Stomach (tissue), 9 donors: ENCODE measurements around the gene MT1F. TPM values are rescaled to one million over a fixed set of nuclear protein-coding genes. Genes with fewer than 3 reads are reported as not detected.
"Not testable (repeated sequence)": the region's sequence is repeated elsewhere in the genome, so short reads cannot be mapped to it uniquely, and the experiment has no call there.

ENCODE experiments used
- DNase-seq, 2 donors: peaks; one replicate each; pipeline versions ENCODE4 v3.0.0 to v3.0.0-alpha.2; 2013 to 2019
- H3K27ac ChIP-seq, 5 donors: fragments of 200-600 bp in 4 of 5; sonication (generic) in 4 of 5; one replicate each; pipeline ENCODE4 v1.5.1; 2013 to 2019; ENCODE audit warnings: mild to moderate bottlenecking in 1 of 5, moderate library complexity in 1 of 5
- H3K27me3 ChIP-seq, 3 donors: fragments of 200-600 bp; sonication (generic); one replicate each; pipeline ENCODE4 v1.5.1; 2017 to 2019; ENCODE audit warnings: mixed run types in 1 of 3
- H3K36me3 ChIP-seq, 4 donors: fragments of 200-600 bp; sonication (generic); 1 replicate in 3 of 4; 2 replicates in 1 of 4; pipeline ENCODE4 v1.5.1; 2016 to 2019
- H3K4me1 ChIP-seq, 4 donors: fragments of 200-600 bp; sonication (generic); one replicate each; pipeline ENCODE4 v1.5.1; 2016 to 2019
- H3K4me3 ChIP-seq, 4 donors: fragments of 200-600 bp; sonication (generic) in 3 of 4; one replicate each; pipeline ENCODE4 v1.5.1; 2016 to 2019; ENCODE audit warnings: mild to moderate bottlenecking in 1 of 4
- H3K9me3 ChIP-seq, 4 donors: fragments of 200-600 bp; sonication (generic); one replicate each; pipeline ENCODE4 v1.5.1; 2016 to 2019
- CTCF ChIP-seq, 7 experiments: fragments of 450-650 bp in 4 of 7; fragments of 200-600 bp in 3 of 7; sonication (generic) in 3 of 7; IDR thresholded peaks; one replicate each; pipeline ENCODE4 v1.5.1; 2016 to 2019; ENCODE audit warnings: antibody characterized with exemption in 7 of 7, control low read depth in 2 of 7, mild to moderate bottlenecking in 1 of 7
- EP300 ChIP-seq: sonication (generic); formaldehyde crosslinking; IDR thresholded peaks from one replicate; pipeline ENCODE4 v1.6.1; 2017; ENCODE audit warnings: antibody characterized with exemption
- POLR2A ChIP-seq, 4 donors: fragments of 450-650 bp; IDR thresholded peaks; one replicate each; pipeline ENCODE4 v1.6.1; 2016; ENCODE audit warnings: antibody characterized with exemption in 4 of 4, control low read depth in 2 of 4, mild to moderate bottlenecking in 1 of 4, moderate library complexity in 1 of 4
- POLR2AphosphoS5 ChIP-seq, 3 donors: sonication (generic); formaldehyde crosslinking; IDR thresholded peaks; one replicate each; pipeline ENCODE4 v1.6.1; 2016; ENCODE audit warnings: antibody characterized with exemption in 3 of 3
- WGBS, 5 donors: extraction: QIAGEN DNeasy Blood & Tissue Kit in 3 of 5; methylation state at CpG; one replicate each; pipeline versions ENCODE4 v1.1.5 to v1.1.7; 2013 to 2018; 5-methylcytosine and 5-hydroxymethylcytosine counted together
- intact Hi-C: fragments of 100-400 bp; cut with DNase I; formaldehyde crosslinking; loops from one replicate; pipeline ENCODE4 v1.15.1; 2023; ENCODE audit warnings: low total_unique reads
- polyA plus RNA-seq, 3 donors: library from polyadenylated mRNA; stranded (reverse); fragments of 200-250 nt; gene quantifications; one replicate each; pipeline ENCODE4 v1.2.3, GENCODE V29; 2013
- total RNA-seq, 5 donors: library from RNA; depleted of rRNA; stranded (reverse); fragments of >200 nt; gene quantifications; one replicate each; pipeline versions ENCODE4 v1.1.0 to v1.2.3, GENCODE V29; 2014 to 2016
- donor health status: healthy with polysubstance abuse.
- donor health status: Bipolar disorder and iron deficiency.
- donor health status: healthy.

Gene MT1F
- total and polyA plus RNA-seq, 8 donors = 7.5 to 225 (median 80.2) TPM; not detected in 2

DNA sequence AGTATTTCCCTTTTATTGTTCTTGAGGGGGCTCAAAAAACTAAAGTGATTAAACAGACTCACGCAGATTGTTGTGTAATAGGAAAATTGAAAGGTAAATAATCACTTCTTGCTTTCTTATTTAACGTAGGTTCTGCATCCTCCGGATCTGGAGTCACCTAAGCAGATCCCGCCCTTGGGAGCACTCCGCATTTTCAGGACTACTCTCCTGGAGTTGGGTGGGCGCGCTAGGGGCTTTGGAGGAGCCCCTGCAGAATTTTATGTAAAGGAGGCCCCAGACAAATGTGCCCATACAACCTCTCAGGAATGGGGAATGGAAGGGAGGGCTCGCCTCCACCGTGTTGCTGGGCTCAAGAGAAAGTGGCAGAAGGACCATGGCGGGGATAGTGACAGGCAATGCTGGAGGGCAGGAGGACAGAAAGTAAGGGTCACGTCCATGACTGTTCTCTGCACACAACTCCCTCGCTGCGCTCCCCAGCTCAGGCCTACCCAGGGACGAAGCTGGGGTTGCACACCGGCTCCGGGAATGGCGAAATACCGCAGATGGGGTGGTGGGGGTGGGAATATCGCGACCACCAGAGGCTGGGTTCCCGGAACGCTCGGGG, 41.0 kb upstream of the MT1F start:
- DNase-seq = no peak
- TF ChIP-seq EP300 (no peak), POLR2A (IDR thresholded peaks at IDR 0.05) (no peak), POLR2AphosphoS5 (IDR thresholded peaks at IDR 0.05) (no peak), CTCF (IDR thresholded peaks at IDR 0.05) (no peak)
- Histone ChIP-seq H3K27me3 (peaks cover 0 to 17% (median 0%) of the 10 kb centered on the region in 3 donors), H3K9me3 (no peaks in the 10 kb centered on the region), H3K4me1 (peaks cover 15 to 39% (median 23%) of the 10 kb centered on the region in 4 donors), H3K36me3 (no peaks in the 10 kb centered on the region), H3K27ac (peak overlapping the region; percentile 64 to 77 (median 70)), H3K4me3 (peak overlapping the region; percentile 42 to 47 (median 44))
- WGBS, 5 donors = 49 to 62% (median 53%) methylated on average over 23 of the region's 23 CpGs
- intact Hi-C loops = no loop called here

DNA sequence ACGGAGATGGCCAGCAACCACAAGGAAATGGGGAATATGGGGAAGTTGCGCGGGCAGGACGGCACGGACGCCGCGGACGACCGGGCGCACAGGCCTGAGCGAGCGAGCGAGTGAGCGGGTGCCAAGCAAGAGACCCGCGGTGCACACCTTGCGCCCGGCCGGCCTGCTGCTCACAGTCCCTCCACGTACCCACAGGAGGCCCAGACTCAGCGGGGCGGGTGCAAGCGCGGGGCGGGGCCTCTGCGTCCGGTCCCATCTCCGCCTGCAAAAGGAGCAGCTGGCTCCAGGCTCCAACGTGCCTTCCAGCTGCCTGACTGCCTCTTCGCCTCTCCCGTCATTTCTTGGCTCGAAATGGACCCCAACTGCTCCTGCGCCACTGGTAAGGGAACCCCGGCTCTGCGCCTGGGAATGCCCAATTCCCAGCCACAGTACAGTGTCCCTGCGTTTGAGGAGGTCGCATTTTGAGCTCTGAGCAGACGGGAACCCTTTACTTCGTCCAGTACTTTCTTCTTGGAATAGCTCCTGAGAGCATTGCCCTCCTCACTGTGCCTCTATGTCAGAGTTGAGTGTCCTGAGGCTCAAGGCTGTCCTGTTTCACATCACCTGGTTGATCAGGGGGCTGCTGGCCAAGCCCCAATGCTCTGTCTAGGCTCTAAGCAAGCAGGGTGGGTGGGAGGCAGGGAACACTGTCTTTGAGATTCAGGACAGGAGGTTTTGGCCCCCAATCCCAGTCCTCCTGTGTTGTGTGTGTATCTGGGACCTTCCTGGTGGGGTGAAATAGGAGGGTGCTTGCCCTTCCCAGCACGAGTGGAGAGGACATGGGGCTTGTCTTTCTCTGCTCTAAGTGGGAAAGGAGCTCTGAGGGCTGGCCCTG, 40.3 kb upstream of the MT1F start:
- H3K36me3 ChIP-seq = no peaks in the 10 kb centered on the region
- DNase-seq = peak; percentile 80 to 87
- 1 to 5% (median 3%) methylated on average over 23 to 40 of the region's 41 CpGs for WGBS, 5 donors
- H3K4me1 ChIP-seq = peaks cover 14 to 39% (median 22%) of the 10 kb centered on the region in 4 donors
- peak overlapping the region; percentile 64 to 77 (median 70) for H3K27ac ChIP-seq
- intact Hi-C loops = no loop called here
- H3K27me3 ChIP-seq = peaks cover 0 to 17% (median 0%) of the 10 kb centered on the region in 3 donors
- TF ChIP-seq EP300 = no peak
- TF ChIP-seq POLR2A (IDR thresholded peaks at IDR 0.05) = no peak
- TF ChIP-seq CTCF (IDR thresholded peaks at IDR 0.05) = peak in 1 of 7 experiments; percentile 3
- TF ChIP-seq POLR2AphosphoS5 (IDR thresholded peaks at IDR 0.05) = peak in 2 of 3 donors; percentile 74 to 78
- H3K4me3 ChIP-seq = peak overlapping the region; percentile 42 to 47 (median 44)
- H3K9me3 ChIP-seq = no peaks in the 10 kb centered on the region

- WGBS, 5 donors = 66 to 73% (median 71%) methylated on average over 6 of the region's 6 CpGs
- no peak for DNase-seq
- Histone ChIP-seq H3K36me3 (no peaks in the 10 kb centered on the region), H3K9me3 (no peaks in the 10 kb centered on the region), H3K4me3 (peak overlapping the region in 1 of 4 donors; percentile 45), H3K27ac (peak overlapping the region in 1 of 5 donors; percentile 77), H3K27me3 (peaks cover 0 to 17% (median 0%) of the 10 kb centered on the region in 3 donors), H3K4me1 (peaks cover 14 to 39% (median 22%) of the 10 kb centered on the region in 4 donors)
- intact Hi-C loops = no loop called here
- TF ChIP-seq POLR2A (IDR thresholded peaks at IDR 0.05) (no peak), POLR2AphosphoS5 (IDR thresholded peaks at IDR 0.05) (no peak), CTCF (IDR thresholded peaks at IDR 0.05) (no peak), EP300 (no peak)
Observed at GRCh38 chr16:56618138-56618537, 39.6 kb upstream of the MT1F start.

DNA sequence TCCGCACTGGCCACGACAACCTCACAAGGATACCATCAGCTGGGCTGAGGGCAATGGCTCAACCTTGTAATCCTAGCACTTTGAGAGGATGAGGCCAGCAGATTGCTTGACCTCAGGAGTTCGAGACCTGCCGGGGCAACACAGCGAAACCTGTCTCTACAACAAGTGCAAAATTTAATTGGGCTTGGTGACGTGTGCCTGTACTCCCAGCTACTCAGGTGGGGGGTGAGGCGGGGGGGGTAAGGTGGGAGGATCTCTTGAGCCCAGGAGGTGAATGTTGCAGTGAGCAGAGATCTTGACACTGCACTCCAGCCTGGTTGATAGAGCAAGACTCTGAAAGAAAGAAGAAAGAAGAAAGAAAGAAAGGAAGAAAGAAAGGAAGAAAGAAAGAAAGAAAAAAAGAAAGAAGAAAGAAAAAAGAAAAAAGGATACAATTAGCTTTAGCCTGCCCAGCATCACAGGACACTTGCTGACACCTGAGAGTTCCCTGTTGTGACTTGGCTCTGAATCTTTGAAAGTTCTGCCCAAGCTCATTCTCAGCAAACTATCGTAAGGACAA, 37.3 kb upstream of the MT1F start:
- Histone ChIP-seq H3K27ac (no peak overlapping the region), H3K27me3 (peaks cover 0 to 25% (median 0%) of the 10 kb centered on the region in 3 donors), H3K4me3 (no peak overlapping the region), H3K36me3 (no peaks in the 10 kb centered on the region), H3K4me1 (peaks cover 14 to 34% (median 22%) of the 10 kb centered on the region in 4 donors), H3K9me3 (no peaks in the 10 kb centered on the region)
- WGBS, 5 donors = 79 to 92% (median 81%) methylated on average over 7 to 8 of the region's 8 CpGs
- DNase-seq = no peak
- TF ChIP-seq EP300 (no peak), POLR2AphosphoS5 (IDR thresholded peaks at IDR 0.05) (no peak), CTCF (IDR thresholded peaks at IDR 0.05) (no peak), POLR2A (IDR thresholded peaks at IDR 0.05) (no peak)
- intact Hi-C loops = no loop called here

GRCh38 chr16:56621665-56622445, 35.9 kb upstream of the MT1F start:
- WGBS, 5 donors = 71 to 81% (median 74%) methylated on average over 4 of the region's 4 CpGs
- intact Hi-C loops, H3K36me3 ChIP-seq, H3K9me3 ChIP-seq, H3K4me3 ChIP-seq, DNase-seq: not testable (repeated sequence)
- Histone ChIP-seq H3K27me3 (peaks cover 0 to 24% (median 0%) of the 10 kb centered on the region in 3 donors), H3K4me1 (peaks cover 19 to 34% (median 27%) of the 10 kb centered on the region in 4 donors), H3K27ac (peak overlapping the region in 1 of 5 donors; percentile 62)

DNA sequence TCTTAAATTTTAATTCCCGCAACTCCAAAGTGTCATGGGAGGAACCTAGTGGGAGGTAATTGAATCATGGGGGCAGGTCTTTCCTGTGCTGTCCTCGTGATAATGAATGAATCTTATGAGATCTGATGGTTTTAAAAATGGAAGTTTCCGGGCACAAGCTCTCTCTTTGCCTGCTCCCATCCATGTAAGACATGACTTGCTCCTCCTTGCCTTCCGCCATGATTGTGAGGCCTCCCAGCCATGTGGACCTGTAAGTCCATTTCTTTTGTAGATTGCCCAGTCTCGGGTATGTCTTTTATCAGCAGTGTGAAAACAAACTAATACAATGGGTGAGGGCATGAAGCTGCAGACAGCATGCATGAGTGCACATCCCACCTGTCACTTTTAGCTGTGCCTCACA, 34.6 kb upstream of the MT1F start:
- DNase-seq, H3K4me3 ChIP-seq, intact Hi-C loops, H3K36me3 ChIP-seq, H3K9me3 ChIP-seq: not testable (repeated sequence)
- Histone ChIP-seq H3K4me1 (peaks cover 11 to 28% (median 19%) of the 10 kb centered on the region in 4 donors), H3K27ac (peak overlapping the region in 1 of 5 donors; percentile 62), H3K27me3 (peaks cover 0 to 13% (median 0%) of the 10 kb centered on the region in 3 donors)
- WGBS, 5 donors = 89 to 94% (median 92%) methylated on average over 5 of the region's 5 CpGs
